ENCODE results near the gene PTAFR.

PTAFR gene, protein sequence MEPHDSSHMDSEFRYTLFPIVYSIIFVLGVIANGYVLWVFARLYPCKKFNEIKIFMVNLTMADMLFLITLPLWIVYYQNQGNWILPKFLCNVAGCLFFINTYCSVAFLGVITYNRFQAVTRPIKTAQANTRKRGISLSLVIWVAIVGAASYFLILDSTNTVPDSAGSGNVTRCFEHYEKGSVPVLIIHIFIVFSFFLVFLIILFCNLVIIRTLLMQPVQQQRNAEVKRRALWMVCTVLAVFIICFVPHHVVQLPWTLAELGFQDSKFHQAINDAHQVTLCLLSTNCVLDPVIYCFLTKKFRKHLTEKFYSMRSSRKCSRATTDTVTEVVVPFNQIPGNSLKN

DNA sequence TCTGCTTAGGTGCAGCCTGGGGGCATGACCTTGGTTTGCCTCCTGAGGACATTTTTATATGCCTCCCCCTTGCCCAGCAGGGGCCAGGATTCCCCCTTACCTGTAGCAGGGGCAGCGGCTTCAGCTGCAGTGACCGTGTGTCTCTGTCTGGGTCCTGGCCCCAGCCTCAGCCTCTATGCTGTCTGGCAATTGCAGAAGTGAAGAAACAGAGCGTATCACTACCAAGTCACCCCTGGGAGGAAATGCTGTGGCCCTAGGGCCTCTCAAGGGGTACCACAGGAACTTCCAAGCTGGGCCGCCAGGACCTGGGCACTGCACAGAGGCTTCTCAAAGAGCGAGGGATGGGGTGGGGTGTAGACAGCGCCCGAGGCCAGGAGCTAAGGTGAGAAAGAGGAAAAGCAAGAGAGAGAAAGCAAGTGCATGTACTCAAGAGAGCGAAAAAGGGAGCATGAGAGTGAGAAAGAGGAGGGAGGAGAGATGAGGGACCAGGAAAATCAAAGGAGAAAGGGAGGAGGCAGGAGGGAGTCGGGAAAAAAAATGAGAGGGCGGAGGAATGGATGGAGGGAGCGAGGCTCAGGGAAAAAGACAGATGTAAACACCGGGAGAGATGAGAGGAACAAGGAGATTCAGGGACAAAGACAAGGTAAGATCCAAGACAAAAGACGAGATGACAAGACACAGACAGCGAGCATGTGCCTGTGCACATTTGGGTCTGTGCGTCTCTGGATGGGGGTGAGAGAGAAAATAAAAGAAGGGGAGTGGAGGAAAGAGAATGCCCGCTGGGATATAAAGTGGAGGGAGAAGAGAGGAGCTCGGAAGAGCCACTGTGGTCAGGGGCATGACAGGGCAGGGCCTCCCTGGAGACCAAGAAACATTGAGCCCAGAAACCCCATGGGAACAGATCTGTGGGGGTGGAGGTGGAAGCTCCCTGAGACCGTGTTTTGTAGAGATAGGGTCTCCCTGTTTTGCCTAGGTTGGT, at the start of gene PTAFR:
PTAFR (minus strand) TSS at position 199 of the 979 bp plus-strand sequence. CDS start 25,669 bp downstream, outside the sequence.
- no peak within 1 kb of the TSS for H3K4me3 ChIP-seq (ENCODE audit: low read depth, low read length)
- DNase-seq (ENCODE audit: low read depth): no peak

DNA sequence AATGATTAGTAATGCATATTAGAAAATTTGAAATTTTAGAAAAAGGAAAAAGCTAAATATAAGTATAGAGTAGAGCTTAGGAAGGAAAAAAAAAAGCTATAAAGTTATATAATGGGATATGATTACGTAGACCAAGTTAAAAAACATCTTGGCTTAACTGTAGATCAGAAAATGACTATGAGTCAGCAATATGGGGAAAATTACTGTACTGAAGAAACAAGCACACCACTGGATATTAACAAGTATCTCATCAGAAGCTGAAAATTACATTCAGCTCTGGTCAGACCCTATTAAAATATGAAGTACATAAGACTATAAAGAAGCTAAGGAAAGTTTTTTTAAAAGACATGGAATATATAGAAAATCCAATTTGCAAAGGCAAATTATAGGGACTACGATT, 36.8 kb upstream of the PTAFR start:
- H3K4me3 ChIP-seq (ENCODE audit: low read depth, low read length): no peak overlapping the region
- DNase-seq (ENCODE audit: low read depth): no peak

DNA sequence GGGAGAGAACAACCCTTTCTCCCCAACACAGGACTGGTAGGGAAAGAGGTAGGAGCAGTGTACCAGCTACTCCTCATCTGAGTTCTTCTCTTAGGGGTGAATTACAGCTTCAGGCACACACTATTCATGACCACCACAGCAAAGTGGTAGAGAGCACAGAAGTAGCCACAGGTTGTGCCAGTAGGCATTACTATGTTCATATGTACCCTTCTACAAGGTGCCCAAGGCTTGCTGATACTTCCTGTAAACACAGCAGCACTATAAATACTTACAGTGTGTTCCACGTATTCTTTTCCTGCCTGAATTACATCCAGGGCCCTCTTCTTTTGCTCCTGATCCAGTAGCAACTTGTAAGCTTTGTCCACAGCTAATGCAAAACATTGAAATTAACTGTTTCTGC, 33.2 kb upstream of the PTAFR start:
- DNase-seq (ENCODE audit: low read depth): no peak
- H3K4me3 ChIP-seq (ENCODE audit: low read depth, low read length): no peak overlapping the region

DNA sequence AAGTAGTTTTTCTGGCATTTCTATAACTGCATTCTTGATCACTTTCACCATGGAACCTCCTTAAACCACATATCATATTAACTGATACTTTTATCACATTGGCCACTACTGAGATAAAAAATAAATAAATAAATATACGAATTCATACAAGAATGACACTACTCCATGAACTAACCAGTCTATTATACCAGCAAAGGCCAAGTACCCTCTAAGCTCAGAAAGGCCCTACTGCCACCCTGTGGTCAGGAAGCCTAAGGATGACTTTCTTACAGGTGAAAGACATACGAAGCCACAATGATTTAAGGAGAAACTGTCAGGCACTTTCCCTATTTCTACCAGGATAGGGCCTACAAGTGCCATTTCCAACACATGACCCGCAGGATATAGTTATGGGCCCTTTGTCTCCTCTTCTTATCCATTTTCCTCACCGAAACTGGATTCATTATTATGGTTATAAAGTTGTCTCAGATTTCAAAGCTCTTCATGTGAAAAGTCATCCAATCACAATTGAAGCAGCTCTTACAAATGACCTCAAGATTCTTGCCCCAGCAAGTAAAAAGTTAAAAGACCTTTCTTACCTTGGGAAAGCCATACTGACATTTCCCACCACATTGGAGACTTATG, 32.4 kb upstream of the PTAFR start:
- peak; percentile 19 for DNase-seq (ENCODE audit: low read depth)
- H3K4me3 ChIP-seq (ENCODE audit: low read depth, low read length): no peak overlapping the region

DNA sequence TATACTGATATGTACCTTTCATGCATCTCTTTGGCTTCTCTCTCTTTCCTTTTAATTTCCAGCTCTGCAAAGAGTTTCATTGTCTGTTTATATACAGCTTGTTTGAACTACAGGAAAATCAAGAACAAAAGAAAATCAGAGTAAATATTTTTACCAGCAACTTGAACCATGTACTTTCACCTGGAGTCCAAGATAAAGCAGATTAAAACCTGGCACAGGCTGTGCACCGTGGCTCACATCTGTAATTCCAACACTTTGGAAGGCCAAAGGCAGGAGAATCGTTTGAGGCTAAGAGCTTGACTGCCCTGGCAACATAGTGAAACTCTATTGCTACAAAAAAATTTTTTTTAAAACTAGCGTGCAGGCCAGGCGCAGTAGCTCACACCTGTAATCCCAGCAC, 28.8 kb upstream of the PTAFR start:
- DNase-seq (ENCODE audit: low read depth): no peak
- H3K4me3 ChIP-seq (ENCODE audit: low read depth, low read length): no peak overlapping the region

DNA sequence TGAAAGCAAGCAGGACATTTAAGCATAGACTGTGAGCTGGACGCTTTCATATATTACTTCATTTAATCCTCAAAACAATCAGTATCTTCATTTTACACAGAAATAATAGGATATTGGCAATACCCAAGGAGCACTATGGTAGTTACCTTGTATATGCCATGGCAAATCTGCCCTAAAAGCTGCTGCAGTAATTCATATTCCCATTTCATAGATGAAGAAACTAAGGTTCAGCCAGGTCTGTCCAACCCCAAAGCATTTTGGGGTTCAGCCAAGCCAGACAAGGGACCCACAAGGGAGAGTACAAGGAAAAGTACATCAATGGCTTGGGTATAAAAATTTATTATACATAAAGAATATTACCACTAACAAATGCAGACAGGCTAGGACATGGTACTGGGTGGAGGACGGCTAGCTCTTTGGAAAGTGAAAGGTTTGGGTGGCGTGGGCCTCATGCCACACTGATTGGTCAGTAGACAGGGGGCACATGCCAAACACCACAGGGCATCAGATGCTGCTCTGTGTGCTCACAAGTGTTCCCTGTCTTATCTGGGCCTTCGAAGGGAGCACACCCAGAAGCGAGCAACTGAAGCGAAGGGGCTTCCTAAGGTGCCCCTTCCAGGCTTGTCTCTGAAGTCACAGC, 23.9 kb upstream of the PTAFR start:
- no peak for DNase-seq (ENCODE audit: low read depth)
- H3K4me3 ChIP-seq (ENCODE audit: low read depth, low read length): no peak overlapping the region

DNA sequence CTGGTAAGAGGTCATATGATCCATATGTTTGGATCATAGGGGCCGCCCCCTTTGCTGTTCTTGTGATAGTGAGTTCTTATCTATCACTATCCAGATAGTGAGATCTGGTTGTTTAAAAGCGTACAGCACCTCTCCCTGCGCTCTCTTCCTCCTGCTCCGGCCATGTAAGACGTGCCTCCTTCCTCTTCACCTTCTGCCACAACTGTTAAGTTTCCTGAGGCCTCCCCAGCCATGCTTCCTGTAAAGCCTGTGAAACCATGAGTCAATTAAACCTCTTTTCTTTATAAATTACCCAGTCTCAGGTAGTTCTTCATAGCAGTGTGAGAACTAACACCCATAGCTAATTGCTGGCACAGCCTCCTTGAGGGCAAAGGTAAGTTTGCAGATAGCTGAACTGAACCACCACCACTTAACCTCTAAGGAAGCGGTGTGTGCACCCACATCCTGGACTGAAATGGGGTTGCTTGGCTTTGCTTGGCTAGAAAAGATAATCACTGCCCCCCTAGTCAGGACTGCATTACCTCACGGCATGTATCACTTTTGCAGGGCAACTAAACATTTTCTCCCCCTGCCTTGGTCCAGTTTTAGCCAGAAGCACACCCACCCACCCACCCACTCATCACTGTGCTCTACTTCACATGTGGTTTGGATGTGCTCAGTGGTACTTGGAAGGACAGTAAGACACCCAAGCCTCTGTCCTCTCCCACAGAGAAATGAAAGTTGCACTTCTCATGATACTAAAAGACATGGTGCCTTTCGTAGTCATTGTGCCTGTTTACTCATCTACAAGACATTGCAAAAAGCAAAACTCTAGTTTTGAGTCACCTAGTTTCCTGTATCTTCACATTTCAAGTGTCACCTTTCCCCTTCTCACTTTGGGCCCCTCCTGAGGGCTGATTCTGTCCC, 23.1 kb upstream of the PTAFR start:
- DNase-seq (ENCODE audit: low read depth): no peak
- no peak overlapping the region for H3K4me3 ChIP-seq (ENCODE audit: low read depth, low read length)

DNA sequence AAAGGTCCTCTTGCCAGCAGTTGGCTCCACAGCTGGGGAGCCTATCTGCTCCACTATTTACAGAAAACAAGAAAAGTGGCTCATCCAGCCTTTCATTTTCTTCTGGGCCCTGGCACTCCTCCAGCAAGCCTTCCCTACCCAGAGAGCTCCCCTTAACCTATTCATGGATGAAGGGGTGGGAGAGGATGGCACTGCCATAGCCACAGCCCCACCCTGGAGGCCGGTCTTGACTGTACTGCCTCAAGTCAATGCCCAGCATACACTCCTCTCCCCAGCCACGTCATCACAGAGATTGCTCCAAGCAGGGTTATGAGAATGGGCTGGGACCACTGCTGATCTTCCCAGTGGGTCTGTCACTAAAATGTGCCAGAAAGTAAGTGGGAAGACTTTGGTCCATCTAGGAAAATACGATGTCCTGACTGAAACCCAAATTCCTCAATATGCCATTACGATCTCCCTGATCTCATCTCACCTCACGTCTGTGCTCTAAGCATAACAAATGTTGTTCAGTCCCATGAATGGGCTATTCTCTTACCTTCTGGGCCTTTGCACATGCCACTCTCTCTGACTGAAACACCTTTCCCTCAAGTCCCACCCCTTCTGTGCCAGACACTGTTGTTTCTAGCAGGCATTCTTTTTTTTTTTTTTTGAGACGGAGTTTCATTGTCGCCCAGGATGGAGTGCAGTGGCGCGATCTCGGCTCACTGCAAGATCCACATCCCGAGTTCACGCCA, 21.4 kb upstream of the PTAFR start:
- H3K4me3 ChIP-seq (ENCODE audit: low read depth, low read length): no peak overlapping the region
- no peak for DNase-seq (ENCODE audit: low read depth)

DNA sequence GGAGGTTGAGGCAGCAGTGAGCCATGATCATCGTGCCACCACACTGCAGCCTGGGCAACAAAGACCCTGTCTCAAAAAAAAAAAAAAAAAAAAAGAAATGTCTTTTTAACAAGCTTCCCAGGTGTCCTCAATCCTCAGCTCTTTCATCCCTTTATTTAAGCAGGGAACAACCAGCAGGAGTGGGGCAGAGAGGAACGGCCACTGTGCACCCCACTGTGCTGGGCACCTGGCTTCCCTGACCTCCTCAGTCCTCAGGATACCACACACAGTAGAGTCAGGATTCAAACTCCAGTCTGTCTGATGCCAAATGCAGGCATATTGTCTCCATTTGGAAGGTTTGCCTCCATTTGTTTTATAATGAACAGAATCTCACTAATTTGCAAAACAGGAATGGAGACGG, 19.8 kb upstream of the PTAFR start:
- H3K4me3 ChIP-seq (ENCODE audit: low read depth, low read length): no peak overlapping the region
- no peak for DNase-seq (ENCODE audit: low read depth)

DNA sequence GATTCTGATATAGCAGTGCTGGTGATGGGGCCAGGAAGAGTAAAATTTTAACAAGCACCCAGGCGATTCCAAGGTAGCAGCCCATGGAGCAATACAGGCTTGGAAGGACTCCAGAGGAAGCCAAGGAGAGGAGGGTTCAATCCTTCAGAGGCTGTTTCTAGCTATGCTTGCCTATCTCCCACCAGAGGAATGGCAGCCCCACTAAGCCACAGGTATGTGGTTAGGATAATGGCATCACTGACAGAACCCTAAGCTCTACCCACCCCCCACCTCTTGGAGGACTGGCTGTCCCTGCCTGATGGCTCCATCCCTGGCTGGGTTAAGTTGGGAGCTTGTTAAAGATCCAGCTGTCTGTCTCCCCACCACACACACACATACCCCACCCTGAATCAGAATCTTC, 19.3 kb upstream of the PTAFR start:
- DNase-seq (ENCODE audit: low read depth): no peak
- H3K4me3 ChIP-seq (ENCODE audit: low read depth, low read length): no peak overlapping the region

DNA sequence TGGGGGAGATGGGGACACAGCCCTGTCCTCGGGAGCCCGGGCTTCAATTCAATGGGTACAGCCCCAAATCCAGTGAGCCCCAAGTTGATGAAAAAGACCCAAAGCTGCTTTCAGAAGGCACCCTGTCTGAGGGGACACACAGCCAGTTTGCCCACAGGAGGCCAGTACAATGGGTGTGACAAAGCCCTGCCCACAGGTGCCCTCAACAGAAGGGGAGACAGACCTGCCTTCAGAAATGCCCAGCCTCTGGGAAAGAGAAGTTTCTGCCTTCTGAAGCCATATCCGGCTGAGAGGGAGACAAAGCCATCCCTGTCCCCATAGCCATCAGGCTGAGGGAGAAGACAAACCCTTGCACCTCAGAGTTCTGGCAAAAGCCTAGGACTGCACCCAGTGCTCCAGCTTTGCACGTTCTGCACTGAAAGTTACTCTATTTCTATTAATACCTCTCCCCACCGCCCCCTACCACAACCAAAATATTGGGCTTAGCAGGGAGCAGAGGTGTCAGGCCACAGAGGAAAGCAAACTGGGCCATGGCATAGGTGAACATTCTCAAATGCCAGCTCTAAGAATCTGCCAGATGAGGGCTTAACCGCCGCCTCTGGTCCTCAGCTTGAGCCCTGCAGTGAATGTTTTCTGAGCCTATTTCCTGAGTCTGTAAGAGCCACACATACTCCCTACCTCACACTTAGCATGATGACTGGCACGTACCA, 18.0 kb upstream of the PTAFR start:
- H3K4me3 ChIP-seq (ENCODE audit: low read depth, low read length): no peak overlapping the region
- no peak for DNase-seq (ENCODE audit: low read depth)

DNA sequence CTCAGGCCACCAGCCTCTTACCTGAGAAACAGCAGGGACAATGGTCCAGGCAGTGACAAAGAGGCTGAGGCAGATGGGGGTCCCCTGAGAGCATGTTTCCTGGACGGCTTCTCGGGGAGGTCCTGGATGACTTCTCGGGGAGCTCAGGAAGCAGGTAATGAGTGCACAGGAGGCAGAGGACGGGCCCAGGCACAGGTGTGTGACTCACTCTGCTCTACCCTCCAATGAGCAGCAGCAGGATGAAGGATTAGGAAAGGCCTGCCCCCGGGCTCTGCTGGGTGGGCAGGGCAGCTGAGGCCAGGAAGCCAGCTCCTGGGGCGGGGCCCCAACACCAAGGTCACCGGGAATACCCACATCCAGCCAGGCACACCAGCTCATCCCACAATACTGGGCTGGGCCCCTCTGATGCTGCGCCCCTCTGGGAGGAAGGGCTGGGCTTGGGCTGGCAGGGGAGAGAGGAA, 17.2 kb upstream of the PTAFR start:
- no peak overlapping the region for H3K4me3 ChIP-seq (ENCODE audit: low read depth, low read length)
- DNase-seq (ENCODE audit: low read depth): no peak

DNA sequence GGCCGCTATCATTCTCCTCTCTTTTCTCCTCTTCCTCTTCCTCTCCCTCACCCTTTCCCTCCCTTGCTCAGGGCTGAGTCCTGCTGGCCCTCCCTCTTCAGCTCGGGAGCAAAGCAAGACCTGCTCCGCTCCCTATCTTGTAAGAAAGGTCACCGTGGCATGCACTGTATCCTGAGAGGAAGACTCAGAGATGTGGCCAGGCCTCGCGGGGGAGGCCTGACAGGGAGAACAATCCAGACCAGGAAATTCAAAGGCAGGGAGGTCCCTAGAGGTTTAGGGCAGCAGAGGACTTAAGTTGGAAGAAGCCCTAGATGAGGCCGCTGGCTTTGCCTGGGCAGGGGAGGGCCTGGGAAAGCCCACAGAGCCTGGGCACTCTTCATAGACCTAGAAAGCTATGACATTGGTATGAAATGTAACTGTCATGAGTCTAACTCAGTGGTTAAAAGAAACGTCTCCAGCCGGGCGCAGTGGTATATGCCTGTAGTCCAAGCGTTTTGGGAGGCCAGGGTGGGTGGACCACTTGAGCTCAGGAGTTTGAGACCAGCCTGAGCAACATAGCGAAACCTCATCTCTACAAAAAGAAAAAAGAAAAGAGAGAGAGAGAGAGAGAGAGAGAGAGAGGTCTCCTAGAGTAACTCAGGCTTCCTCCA, 14.6 kb upstream of the PTAFR start:
- no peak for DNase-seq (ENCODE audit: low read depth)
- no peak overlapping the region for H3K4me3 ChIP-seq (ENCODE audit: low read depth, low read length)

DNA sequence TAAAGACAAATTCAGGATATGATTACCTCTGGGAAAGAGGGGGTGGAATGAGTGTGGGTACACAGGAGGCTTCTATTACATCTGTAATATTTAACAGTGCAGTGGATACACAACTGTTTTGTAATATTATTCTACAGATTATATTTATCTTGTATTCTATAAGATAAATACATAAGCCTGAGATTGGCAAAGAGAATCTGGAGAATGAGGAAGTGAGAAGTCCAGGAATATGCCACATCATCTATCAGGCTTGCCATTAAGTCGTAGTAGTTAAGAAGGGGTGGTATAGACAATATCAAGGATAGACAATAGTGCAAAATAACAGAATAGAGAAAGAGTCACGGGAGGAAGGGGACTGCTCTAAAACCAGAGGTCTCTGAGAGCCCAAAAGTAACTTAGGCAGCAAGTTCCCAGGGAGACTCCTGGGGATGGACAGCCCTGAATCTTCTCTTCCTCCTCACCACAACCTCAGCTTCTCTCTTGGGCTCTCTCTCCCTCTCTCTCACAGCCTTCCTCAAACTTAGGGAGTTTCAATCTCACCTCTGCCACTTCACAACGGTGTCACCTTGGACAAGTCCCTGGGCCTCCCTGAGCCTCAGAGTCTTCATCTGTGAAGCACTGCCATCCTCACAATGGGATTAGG, 14.0 kb upstream of the PTAFR start:
- no peak for DNase-seq (ENCODE audit: low read depth)
- no peak overlapping the region for H3K4me3 ChIP-seq (ENCODE audit: low read depth, low read length)

DNA sequence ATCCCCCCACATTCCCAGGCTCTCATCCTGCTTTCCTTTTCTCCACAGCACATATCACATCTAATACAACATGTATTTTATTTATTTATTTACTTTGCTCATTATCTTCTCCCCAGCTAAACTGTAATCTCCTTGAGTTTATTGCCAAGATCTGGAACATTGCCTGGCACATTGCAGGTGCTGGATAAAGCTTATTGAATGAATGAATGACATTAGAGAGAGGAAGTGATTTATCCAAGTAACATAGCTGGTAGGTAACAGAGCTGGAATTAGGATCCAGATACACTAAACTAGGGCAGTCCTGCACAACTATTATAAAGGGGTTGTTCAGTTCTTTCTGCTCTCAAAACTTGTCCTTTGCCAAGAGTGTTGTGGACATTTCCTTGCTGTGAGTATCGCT, 8.6 kb upstream of the PTAFR start:
- H3K4me3 ChIP-seq (ENCODE audit: low read depth, low read length): no peak overlapping the region

More for the DNA sequence above, 8.6 kb upstream of the PTAFR start:
- no peak for DNase-seq (ENCODE audit: low read depth)
